IMR-90 (cell line): ENCODE measurements around the gene MAEA. TPM values are rescaled to one million over a fixed set of nuclear protein-coding genes. Genes with fewer than 3 reads are reported as not detected.

Experiments
- ATAC-seq: fragments of 200-7000 bp; cut with Tn5 transposase; 2 replicates; pipeline ENCODE4 v1.9.1; 2020; ENCODE audit warnings: low read depth, mild to moderate bottlenecking, moderate library complexity
- BruUV-seq: library from RNA; stranded (reverse); fragments of 400-500 nt; replicated peaks from 2 replicates; lab custom pipeline; 2021; lab: Mats Ljungman, UMichigan
- CTCF ChIA-PET: fragments of 300-600 bp; formaldehyde crosslinking; extraction: SDS; loops from one replicate; lab custom pipeline; 2021; ENCODE audit warnings: antibody characterized with exemption; lab: Yijun Ruan, JAX
- POLR2A ChIA-PET: fragments of 300-600 bp; sonication (Branson Sonifier 250); formaldehyde crosslinking; loops from one replicate; lab custom pipeline; 2022; ENCODE audit warnings: antibody characterized with exemption; ENCODE audit not compliant: unreplicated experiment; lab: Charles Lee
- DNase-seq: peaks from one replicate; pipeline ENCODE4 v3.0.0; 2013
- H2AFZ ChIP-seq: replicated peaks from 2 replicates; pipeline ENCODE3; 2013; ENCODE audit warnings: low read length, mild to moderate bottlenecking; ENCODE audit not compliant: poor library complexity
- H2AK5ac ChIP-seq: 2 replicates; pipeline ENCODE4 v1.6.1; 2013; ENCODE audit warnings: low read depth, low read length, inconsistent platforms
- H2AK9ac ChIP-seq: replicated peaks from 2 replicates; pipeline ENCODE3; 2013; ENCODE audit warnings: mild to moderate bottlenecking, low read depth, low read length, moderate library complexity; ENCODE audit not compliant: poor library complexity
- H2BK120ac ChIP-seq: 2 replicates; pipeline ENCODE4 v1.6.1; 2013; ENCODE audit warnings: low read depth, low read length, inconsistent platforms
- H2BK15ac ChIP-seq: 3 replicates; pipeline ENCODE4 v1.6.1; 2013; ENCODE audit warnings: low read depth, low read length, inconsistent platforms
- H2BK20ac ChIP-seq: 2 replicates; pipeline ENCODE4 v1.6.1; 2013; ENCODE audit warnings: low read depth, mild to moderate bottlenecking, inconsistent platforms, low read length, moderate library complexity
- H2BK5ac ChIP-seq: 2 replicates; pipeline ENCODE4 v1.6.1; 2013; ENCODE audit warnings: mild to moderate bottlenecking, low read depth, low read length, inconsistent platforms; ENCODE audit not compliant: poor library complexity, severe bottlenecking
- H3K14ac ChIP-seq: replicated peaks from 2 replicates; pipeline ENCODE4 v1.6.1; 2013; ENCODE audit warnings: low read depth, low read length, inconsistent platforms
- H3K18ac ChIP-seq: 2 replicates; pipeline ENCODE4 v1.6.1; 2013; ENCODE audit warnings: low read depth, low read length, control low read depth
- H3K23ac ChIP-seq: 2 replicates; pipeline ENCODE4 v1.6.1; 2013; ENCODE audit warnings: low read depth, low read length, inconsistent platforms
- H3K27ac ChIP-seq: 2 replicates; pipeline ENCODE4 v1.5.1; 2013; ENCODE audit warnings: mild to moderate bottlenecking, control low read depth, low read length; ENCODE audit not compliant: insufficient read depth
- H3K27me3 ChIP-seq: 2 replicates; pipeline ENCODE4 v1.6.1; 2013; ENCODE audit warnings: low read length; ENCODE audit not compliant: control insufficient read depth, insufficient read depth
- H3K36me3 ChIP-seq: 2 replicates; pipeline ENCODE4 v1.6.1; 2013; ENCODE audit warnings: low read length, mixed read lengths; ENCODE audit not compliant: control insufficient read depth, insufficient read depth
- H3K4ac ChIP-seq: 2 replicates; pipeline ENCODE4 v1.6.1; 2013; ENCODE audit warnings: low read depth, low read length, inconsistent platforms
- H3K4me1 ChIP-seq: 2 replicates; pipeline ENCODE4 v1.6.1; 2013; ENCODE audit warnings: low read length, mixed read lengths; ENCODE audit not compliant: control insufficient read depth, insufficient read depth
- H3K4me2 ChIP-seq: 2 replicates; pipeline ENCODE4 v1.6.1; 2013; ENCODE audit warnings: low read depth, mild to moderate bottlenecking, control low read depth, low read length, moderate library complexity
- H3K4me3 ChIP-seq: 2 replicates; pipeline ENCODE4 v1.5.1; 2013; ENCODE audit warnings: low read depth, mild to moderate bottlenecking, control low read depth, low read length, moderate library complexity; ENCODE audit not compliant: insufficient read depth
- H3K56ac ChIP-seq: 2 replicates; pipeline ENCODE4 v1.6.1; 2013; ENCODE audit warnings: low read length, inconsistent platforms; ENCODE audit not compliant: insufficient read depth; ENCODE audit errors: extremely low read depth
- H3K79me1 ChIP-seq, 2 experiments: 2 replicates each; pipeline ENCODE4 v1.6.1; 2013; ENCODE audit warnings: low read length in 2 of 2, inconsistent platforms in 1 of 2, low read depth in 1 of 2
- H3K9ac ChIP-seq: 2 replicates; pipeline ENCODE4 v1.6.1; 2013; ENCODE audit warnings: low read depth, low read length, control low read depth
- H3K9me1 ChIP-seq: 2 replicates; pipeline ENCODE4 v1.6.1; 2013; ENCODE audit warnings: low read length, inconsistent platforms; ENCODE audit not compliant: insufficient read depth
- H3K9me3 ChIP-seq: 2 replicates; pipeline ENCODE4 v1.6.1; 2013; ENCODE audit warnings: low read length; ENCODE audit not compliant: control insufficient read depth, insufficient read depth
- H4K20me1 ChIP-seq: 2 replicates; pipeline ENCODE4 v1.6.1; 2013; ENCODE audit warnings: low read length, inconsistent platforms; ENCODE audit not compliant: insufficient read depth
- H4K5ac ChIP-seq: 2 replicates; pipeline ENCODE4 v1.6.1; 2013; ENCODE audit warnings: mild to moderate bottlenecking, low read depth, low read length, control low read depth
- H4K8ac ChIP-seq, 2 experiments: 2 replicates each; pipeline ENCODE4 v1.6.1; 2013; ENCODE audit warnings: low read depth in 2 of 2, low read length in 2 of 2, control low read depth in 1 of 2, inconsistent platforms in 1 of 2
- H4K91ac ChIP-seq: 2 replicates; pipeline ENCODE4 v1.6.1; 2013; ENCODE audit warnings: low read depth, low read length, inconsistent platforms; ENCODE audit not compliant: insufficient read depth
- BHLHE40 ChIP-seq: fragments of 150-350 bp; IDR thresholded peaks from 2 replicates; pipeline ENCODE4 v1.6.1; 2016; ENCODE audit warnings: mild to moderate bottlenecking, low read depth, low read length
- CEBPB ChIP-seq: IDR thresholded peaks from 2 replicates; pipeline ENCODE4 v1.6.1; 2012; ENCODE audit warnings: low read depth, low read length, improper control_type of control experiment
- CHD1 ChIP-seq: IDR thresholded peaks from 2 replicates; pipeline ENCODE4 v1.6.1; 2012; ENCODE audit warnings: low read depth, low read length, improper control_type of control experiment
- CTCF ChIP-seq: conservative IDR thresholded peaks from 2 replicates; pipeline ENCODE4 v1.5.1; 2012; ENCODE audit warnings: mild to moderate bottlenecking, low read depth, low read length, improper control_type of control experiment
- ELK1 ChIP-seq: fragments of 150-350 bp; IDR thresholded peaks from 2 replicates; pipeline ENCODE4 v1.6.1; 2016; ENCODE audit warnings: low read depth, mild to moderate bottlenecking, low read length, moderate library complexity, borderline replicate concordance
- FOS ChIP-seq: fragments of 150-350 bp; IDR thresholded peaks from 2 replicates; pipeline ENCODE4 v1.6.1; 2016; ENCODE audit warnings: low read depth, low read length
- MAFK ChIP-seq: IDR thresholded peaks from 2 replicates; pipeline ENCODE4 v1.6.1; 2012; ENCODE audit warnings: low read depth, low read length, improper control_type of control experiment
- MAZ ChIP-seq: IDR thresholded peaks from 2 replicates; pipeline ENCODE4 v1.6.1; 2012; ENCODE audit warnings: low read depth, mild to moderate bottlenecking, low read length, improper control_type of control experiment, moderate library complexity, borderline replicate concordance
- NFE2L2 ChIP-seq: fragments of 150-350 bp; IDR thresholded peaks from 2 replicates; pipeline ENCODE4 v1.6.1; 2016; ENCODE audit warnings: low read depth, mild to moderate bottlenecking, low read length
- POLR2A ChIP-seq: IDR thresholded peaks from 2 replicates; pipeline ENCODE4 v1.6.1; 2012; ENCODE audit warnings: mild to moderate bottlenecking, low read depth, low read length
- RAD21 ChIP-seq: IDR thresholded peaks from 2 replicates; pipeline ENCODE4 v1.6.1; 2012; ENCODE audit warnings: low read length, improper control_type of control experiment
- RCOR1 ChIP-seq: IDR thresholded peaks from 2 replicates; pipeline ENCODE4 v1.6.1; 2012; ENCODE audit warnings: mild to moderate bottlenecking, low read length, improper control_type of control experiment; ENCODE audit not compliant: insufficient replicate concordance
- SMC3 ChIP-seq: fragments of 150-350 bp; IDR thresholded peaks from 2 replicates; pipeline ENCODE4 v1.6.1; 2016; ENCODE audit warnings: low read depth, mild to moderate bottlenecking, antibody characterized with exemption, low read length, moderate library complexity
- USF2 ChIP-seq: fragments of 150-350 bp; IDR thresholded peaks from 2 replicates; pipeline ENCODE4 v1.6.1; 2017; ENCODE audit warnings: mild to moderate bottlenecking, antibody characterized with exemption, low read length, low read depth
- WGBS, 2 experiments: methylation state at CpG; one replicate each; pipeline versions ENCODE4 v1.1.5 to v1.1.7; 2013; ENCODE audit warnings: missing lambda C conversion rate in 2 of 2; ENCODE audit not compliant: insufficient read length in 1 of 2; ENCODE audit errors: extremely low coverage in 2 of 2; 5-methylcytosine and 5-hydroxymethylcytosine counted together
- dilution Hi-C: fragments of 300-500 bp; cut with HindIII; formaldehyde crosslinking; loops from one replicate; pipeline ENCODE4 v1.14.3; 2018; ENCODE audit warnings: low sequenced_read_pairs; ENCODE audit not compliant: unreplicated experiment
- in situ Hi-C: fragments of 300-500 bp; cut with MboI; formaldehyde crosslinking; loops from 3 replicates; pipeline ENCODE4 v1.14.3; 2019; ENCODE audit warnings: low sequenced_read_pairs, inconsistent platforms, mixed read lengths
- intact Hi-C: fragments of 100-400 bp; cut with micrococcal nuclease; formaldehyde crosslinking; loops from 2 replicates; pipeline ENCODE4 v1.10.0; 2022
- polyA plus RNA-seq, 3 experiments: library from polyadenylated mRNA; depleted of rRNA; stranded (reverse); fragments of >200 nt; gene quantifications; 2 replicates each; pipeline ENCODE4 v1.2.3, GENCODE V29; 2012; ENCODE audit warnings: low replicate concordance in 1 of 3
- total RNA-seq: library from RNA; depleted of rRNA; stranded (reverse); fragments of >200 nt; gene quantifications from 2 replicates; pipeline ENCODE4 v1.2.3, GENCODE V29; 2012

The MAEA gene
- total and polyA plus RNA-seq, 2 of the 4 experiments (the other 2 are of a cell fraction): 61.5 to 108 TPM

DNA sequence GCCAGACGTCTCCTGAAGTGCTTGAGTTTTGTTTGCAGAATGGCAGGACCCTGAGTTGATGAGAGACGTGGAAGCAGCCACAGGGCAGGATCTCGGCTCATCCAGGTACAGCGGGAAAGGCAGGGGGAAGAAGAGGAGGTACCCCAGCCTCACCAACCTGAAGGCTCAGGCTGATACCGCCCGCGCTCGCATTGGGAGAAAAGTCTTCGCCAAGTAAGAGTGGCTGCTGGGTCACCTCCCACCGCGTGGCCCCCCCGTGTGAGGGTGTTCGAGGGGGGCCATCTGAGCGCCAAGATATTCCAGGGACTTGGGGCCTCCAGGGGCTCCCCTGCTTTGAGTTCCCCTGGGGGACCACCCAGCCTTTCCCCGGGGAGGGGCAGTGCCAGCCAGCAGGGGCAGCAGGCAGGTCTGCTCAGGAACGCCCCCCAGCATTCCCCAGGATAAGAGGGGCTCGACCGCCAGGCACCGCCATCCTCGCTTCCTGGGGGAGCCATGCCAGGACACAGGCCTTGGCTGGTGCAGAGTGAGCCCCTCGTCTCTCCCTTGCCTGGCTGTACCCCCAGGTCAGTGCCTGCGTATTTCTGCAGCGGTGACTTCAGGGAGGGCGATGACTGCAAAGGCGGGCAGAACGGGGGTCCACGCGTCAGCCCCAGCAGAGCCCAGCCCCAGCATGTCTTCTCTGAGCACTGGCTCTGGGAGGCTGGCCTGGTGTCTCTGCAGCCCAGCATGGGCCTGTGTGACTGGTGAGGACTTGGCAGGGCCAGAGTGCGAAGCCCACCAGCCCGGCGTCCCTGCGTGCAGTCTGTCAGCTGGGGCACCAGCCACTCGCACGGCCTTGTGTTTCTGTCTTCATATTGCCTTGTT lies 94.3 kb downstream of the MAEA start:
- in situ Hi-C loops: no loop called here
- WGBS, 2 experiments: 98% methylated on average over 20 of the region's 34 CpGs; no CpG with 5 or more reads in 1 of the 2 experiments

More for the DNA sequence above, 94.3 kb downstream of the MAEA start:
- no peak overlapping the region for H3K56ac ChIP-seq
- H4K91ac ChIP-seq: no peak overlapping the region
- H2AK9ac ChIP-seq: no peak overlapping the region
- no peaks in the 10 kb centered on the region for H3K9me1 ChIP-seq
- no peaks in the 10 kb centered on the region for H3K27me3 ChIP-seq
- ATAC-seq (no peak), DNase-seq (no peak)
- peaks cover 27% of the 10 kb centered on the region for H3K36me3 ChIP-seq
- BruUV-seq: no TSS peak
- no peak overlapping the region for H3K4me2 ChIP-seq
- no peak overlapping the region for H3K4ac ChIP-seq
- no peaks in the 10 kb centered on the region for H3K79me1 ChIP-seq
- intact Hi-C loops: no loop called here
- no peak overlapping the region for H2BK20ac ChIP-seq
- no peak overlapping the region for H2BK120ac ChIP-seq
- H3K18ac ChIP-seq: no peak overlapping the region
- H4K8ac ChIP-seq: no peak overlapping the region
- dilution Hi-C loops: no loop called here
- H2AK5ac ChIP-seq: no peak overlapping the region
- no peak overlapping the region for H2AFZ ChIP-seq
- H3K9me3 ChIP-seq: peaks cover 2% of the 10 kb centered on the region; the same call in 1 of the 2 replicates
- no peak overlapping the region for H4K5ac ChIP-seq
- H3K27ac ChIP-seq: no peak overlapping the region
- H4K20me1 ChIP-seq: no peaks in the 10 kb centered on the region
- CTCF ChIA-PET: no interaction called here
- no peaks in the 10 kb centered on the region for H3K4me1 ChIP-seq
- H2BK5ac ChIP-seq: no peak overlapping the region
- H3K14ac ChIP-seq: no peak overlapping the region
- H3K9ac ChIP-seq: no peak overlapping the region
- H3K4me3 ChIP-seq: no peak overlapping the region
- H3K23ac ChIP-seq: no peak overlapping the region
- H2BK15ac ChIP-seq: no peak overlapping the region
- POLR2A ChIA-PET: no interaction called here
- TF ChIP-seq POLR2A: no peak
- TF ChIP-seq MAFK: no peak
- no peak for TF ChIP-seq USF2
- TF ChIP-seq ELK1: no peak
- TF ChIP-seq RCOR1: no peak
- TF ChIP-seq CTCF: no peak
- no peak for TF ChIP-seq CHD1
- no peak for TF ChIP-seq SMC3
- TF ChIP-seq RAD21: no peak
- TF ChIP-seq BHLHE40: no peak
- no peak for TF ChIP-seq NFE2L2
- no peak for TF ChIP-seq MAZ
- no peak for TF ChIP-seq FOS
- no peak for TF ChIP-seq CEBPB
